Measurements from ENCODE around the gene AMHR2. TPM values are rescaled to one million over a fixed set of nuclear protein-coding genes. Genes with fewer than 3 reads are reported as not detected.

Gene AMHR2
- polyA plus RNA-seq, 1 donor (not counting 4 experiments of a cell fraction or from before 2014, with no cell fraction given), result 0.04 TPM

DNA sequence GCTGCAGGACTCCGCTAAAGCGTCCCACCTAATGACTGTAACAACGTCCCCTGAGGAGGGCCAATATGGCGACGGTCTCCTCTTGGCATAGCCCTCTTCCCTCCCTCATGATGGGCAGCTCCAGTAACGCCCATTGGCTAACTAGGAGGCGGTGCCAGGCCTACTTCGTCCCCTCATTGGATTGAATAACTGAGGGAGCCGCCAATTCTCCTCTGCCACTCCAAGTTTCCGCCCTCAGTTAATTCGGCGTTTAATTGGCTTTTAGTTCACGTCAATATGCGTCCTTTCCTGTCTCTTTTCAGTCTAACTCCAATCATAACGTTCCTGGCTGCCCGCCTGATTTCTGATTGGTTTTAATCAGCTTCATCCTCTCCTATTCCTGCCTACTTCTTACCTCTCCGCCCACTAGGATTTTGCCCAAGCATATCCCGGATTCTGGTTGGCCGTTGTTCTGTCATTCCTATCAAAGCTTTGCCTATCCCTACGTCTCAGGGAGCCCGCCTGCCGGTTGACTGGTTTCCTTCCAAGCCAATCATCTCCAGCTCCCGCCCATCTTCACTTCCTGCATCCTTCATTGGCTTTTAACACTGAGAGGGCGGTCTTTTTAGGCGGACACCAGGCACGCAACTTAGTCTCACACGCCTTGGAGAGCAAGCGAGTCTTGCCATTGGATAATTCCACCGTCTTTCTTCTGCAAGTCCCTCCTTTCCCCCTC, 44.1 kb upstream of the AMHR2 start:
- FAIRE-seq, result peak; percentile 91
- Histone ChIP-seq H3K9me1 (ENCODE audit: control insufficient read depth, extremely low read depth, insufficient read depth, low read length) (peaks cover 5% of the 10 kb centered on the region), H3K79me2 (ENCODE audit: control insufficient read depth, insufficient read depth, low read length) (peaks cover 20% of the 10 kb centered on the region), H3K4me1 (ENCODE audit: control insufficient read depth, extremely low read depth, insufficient read depth, low read length) (peaks cover 40% of the 10 kb centered on the region), H3K4me2 (ENCODE audit: control insufficient read depth, extremely low read depth, insufficient read depth, low read depth, low read length) (peak overlapping the region; percentile 99), H3K9me3 (ENCODE audit: control insufficient read depth, low read depth, low read length) (no peaks in the 10 kb centered on the region), H3K4me3 (ENCODE audit: control insufficient read depth in 2 of 3, extremely low read depth in 1 of 3, insufficient read depth in 2 of 3, low read depth in 1 of 3, low read length in 3 of 3) (peak overlapping the region; percentile 45 to 79 (median 67)), H2AFZ (ENCODE audit: control insufficient read depth, low read length) (peak overlapping the region; percentile 96), H3K36me3 (ENCODE audit: control insufficient read depth in 2 of 2, extremely low read depth in 1 of 2, insufficient read depth in 2 of 2, low read length in 2 of 2) (peaks cover 0 to 18% of the 10 kb centered on the region in 2 experiments), H3K27ac (ENCODE audit: control insufficient read depth, insufficient read depth, low read length) (peak overlapping the region; percentile 95), H3K9ac (ENCODE audit: control insufficient read depth, extremely low read depth, insufficient read depth, low read length) (peak overlapping the region; percentile 90), H3K27me3 (ENCODE audit: control insufficient read depth, extremely low read depth, insufficient read depth, low read length) (no peaks in the 10 kb centered on the region), H4K20me1 (ENCODE audit: control insufficient read depth, extremely low read depth, insufficient read depth, low read length) (peaks cover 10% of the 10 kb centered on the region)
- dilution Hi-C loops (cut with MboI; ENCODE audit: extremely low pct_ligation_motif_present, low sequenced_read_pairs), result no loop called here
- TF ChIP-seq, protein P1, sequence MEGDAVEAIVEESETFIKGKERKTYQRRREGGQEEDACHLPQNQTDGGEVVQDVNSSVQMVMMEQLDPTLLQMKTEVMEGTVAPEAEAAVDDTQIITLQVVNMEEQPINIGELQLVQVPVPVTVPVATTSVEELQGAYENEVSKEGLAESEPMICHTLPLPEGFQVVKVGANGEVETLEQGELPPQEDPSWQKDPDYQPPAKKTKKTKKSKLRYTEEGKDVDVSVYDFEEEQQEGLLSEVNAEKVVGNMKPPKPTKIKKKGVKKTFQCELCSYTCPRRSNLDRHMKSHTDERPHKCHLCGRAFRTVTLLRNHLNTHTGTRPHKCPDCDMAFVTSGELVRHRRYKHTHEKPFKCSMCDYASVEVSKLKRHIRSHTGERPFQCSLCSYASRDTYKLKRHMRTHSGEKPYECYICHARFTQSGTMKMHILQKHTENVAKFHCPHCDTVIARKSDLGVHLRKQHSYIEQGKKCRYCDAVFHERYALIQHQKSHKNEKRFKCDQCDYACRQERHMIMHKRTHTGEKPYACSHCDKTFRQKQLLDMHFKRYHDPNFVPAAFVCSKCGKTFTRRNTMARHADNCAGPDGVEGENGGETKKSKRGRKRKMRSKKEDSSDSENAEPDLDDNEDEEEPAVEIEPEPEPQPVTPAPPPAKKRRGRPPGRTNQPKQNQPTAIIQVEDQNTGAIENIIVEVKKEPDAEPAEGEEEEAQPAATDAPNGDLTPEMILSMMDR (optimal IDR thresholded peaks at IDR 0.05 in 1 of 3, IDR thresholded peaks at IDR 0.05 in 1 of 3, conservative IDR thresholded peaks at IDR 0.05 in 1 of 3; ENCODE audit: extremely low read depth in 1 of 3, insufficient read depth in 2 of 3, low read length in 3 of 3), result no peak
- DNase-seq (ENCODE audit: low read depth, low spot score), result peak; percentile 100

DNA sequence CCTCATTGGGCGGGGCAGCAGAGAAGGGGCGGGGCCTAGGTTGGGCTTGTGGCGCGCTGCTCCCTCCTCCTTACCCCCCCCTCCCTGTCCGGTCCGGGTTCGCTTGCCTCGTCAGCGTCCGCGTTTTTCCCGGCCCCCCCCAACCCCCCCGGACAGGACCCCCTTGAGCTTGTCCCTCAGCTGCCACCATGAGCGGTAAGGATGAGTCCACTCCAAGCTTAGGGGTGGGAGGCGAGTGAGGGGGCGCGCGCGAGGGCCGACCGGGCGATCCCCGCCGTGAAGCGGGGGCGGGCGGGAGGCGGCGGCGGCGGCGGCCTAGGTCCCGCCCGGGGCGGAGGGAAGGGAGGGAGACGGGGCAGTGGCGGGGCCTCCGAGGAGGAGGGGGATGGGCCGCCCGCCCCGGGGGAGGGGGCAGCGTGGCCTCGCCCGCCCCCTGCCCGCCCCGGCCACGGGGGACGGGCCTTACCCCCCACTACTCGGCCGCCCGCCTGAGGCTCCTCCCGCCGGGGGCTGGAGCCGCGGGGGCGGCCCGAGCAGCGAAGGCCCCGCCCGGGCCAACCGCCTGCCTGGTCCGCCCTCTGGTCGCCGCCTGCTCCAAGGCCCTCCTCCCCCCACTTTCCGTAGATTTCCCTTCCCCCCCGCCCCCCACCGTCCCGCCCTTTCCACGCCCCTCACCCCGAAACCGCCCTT, 43.4 kb upstream of the AMHR2 start, which contains the start of gene SP1:
SP1 (plus strand) TSS at position 73 of the 690 bp plus-strand sequence; CDS start at position 189, 116 bp downstream.
- peak within 1 kb of the TSS; percentile 96 for H2AFZ ChIP-seq (ENCODE audit: control insufficient read depth, low read length)
- H3K27me3 ChIP-seq (ENCODE audit: control insufficient read depth, extremely low read depth, insufficient read depth, low read length), result no peaks in the 10 kb centered on the region
- TF ChIP-seq, protein P1 (optimal IDR thresholded peaks at IDR 0.05 in 1 of 3, IDR thresholded peaks at IDR 0.05 in 1 of 3, conservative IDR thresholded peaks at IDR 0.05 in 1 of 3; ENCODE audit: extremely low read depth in 1 of 3, insufficient read depth in 2 of 3, low read length in 3 of 3), result no peak
- TF ChIP-seq EZH2 (IDR thresholded peaks at IDR 0.05; ENCODE audit: low read length), result no peak
- H3K4me3 ChIP-seq (ENCODE audit: control insufficient read depth in 2 of 3, extremely low read depth in 1 of 3, insufficient read depth in 2 of 3, low read depth in 1 of 3, low read length in 3 of 3), result peak within 1 kb of the TSS; percentile 45 to 82 (median 74)
- DNase-seq (ENCODE audit: low read depth, low spot score) (peak; percentile 55), FAIRE-seq (no peak)
- H3K27ac ChIP-seq (ENCODE audit: control insufficient read depth, insufficient read depth, low read length), result peak within 1 kb of the TSS; percentile 95
- no peaks in the 10 kb centered on the region for H3K9me3 ChIP-seq (ENCODE audit: control insufficient read depth, low read depth, low read length)
- dilution Hi-C loops (cut with MboI; ENCODE audit: extremely low pct_ligation_motif_present, low sequenced_read_pairs), result no loop called here
- peaks cover 40% of the 10 kb centered on the region for H3K4me1 ChIP-seq (ENCODE audit: control insufficient read depth, extremely low read depth, insufficient read depth, low read length)
- H3K36me3 ChIP-seq (ENCODE audit: control insufficient read depth in 2 of 2, extremely low read depth in 1 of 2, insufficient read depth in 2 of 2, low read length in 2 of 2), result peaks cover 0 to 18% of the 10 kb centered on the region in 2 experiments
- H3K4me2 ChIP-seq (ENCODE audit: control insufficient read depth, extremely low read depth, insufficient read depth, low read depth, low read length), result peak within 1 kb of the TSS; percentile 99
- peaks cover 25% of the 10 kb centered on the region for H3K79me2 ChIP-seq (ENCODE audit: control insufficient read depth, insufficient read depth, low read length)
- H3K9me1 ChIP-seq (ENCODE audit: control insufficient read depth, extremely low read depth, insufficient read depth, low read length), result peaks cover 5% of the 10 kb centered on the region
- peak within 1 kb of the TSS; percentile 90 for H3K9ac ChIP-seq (ENCODE audit: control insufficient read depth, extremely low read depth, insufficient read depth, low read length)
- H4K20me1 ChIP-seq (ENCODE audit: control insufficient read depth, extremely low read depth, insufficient read depth, low read length), result peaks cover 10% of the 10 kb centered on the region

Measured in keratinocyte (primary cell).